ENCODE measurements around the gene LCT. TPM values are rescaled to one million over a fixed set of nuclear protein-coding genes. Genes with fewer than 3 reads are reported as not detected.

The LCT gene
- total RNA-seq, 4 donors from 2014 or later, result 12.6 to 73.5 (median 25.5) TPM

DNA sequence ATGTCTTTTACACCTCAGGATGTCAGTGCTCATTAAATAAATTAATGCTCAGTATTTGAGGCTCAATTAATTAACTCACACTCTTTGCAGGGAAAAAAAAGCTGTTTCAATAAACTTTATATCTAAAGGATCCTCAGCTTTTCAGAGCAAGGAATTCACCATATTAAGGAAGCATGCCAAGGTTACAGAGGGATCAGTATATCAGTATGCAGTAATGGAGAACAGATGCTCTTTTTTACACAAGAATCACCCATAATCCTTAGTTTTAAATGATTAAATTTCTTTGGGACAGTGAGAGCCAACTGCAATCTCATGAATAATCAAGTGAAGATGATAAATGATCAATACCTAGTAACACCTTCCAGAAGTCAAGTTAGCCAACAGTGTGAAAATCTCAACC, 14.9 kb upstream of the LCT start:
- H3K36me3 ChIP-seq, result peaks cover 0 to 20% (median 0%) of the 10 kb centered on the region in 3 donors
- H3K4me3 ChIP-seq, result no peak overlapping the region
- H3K27ac ChIP-seq, result no peak overlapping the region

DNA sequence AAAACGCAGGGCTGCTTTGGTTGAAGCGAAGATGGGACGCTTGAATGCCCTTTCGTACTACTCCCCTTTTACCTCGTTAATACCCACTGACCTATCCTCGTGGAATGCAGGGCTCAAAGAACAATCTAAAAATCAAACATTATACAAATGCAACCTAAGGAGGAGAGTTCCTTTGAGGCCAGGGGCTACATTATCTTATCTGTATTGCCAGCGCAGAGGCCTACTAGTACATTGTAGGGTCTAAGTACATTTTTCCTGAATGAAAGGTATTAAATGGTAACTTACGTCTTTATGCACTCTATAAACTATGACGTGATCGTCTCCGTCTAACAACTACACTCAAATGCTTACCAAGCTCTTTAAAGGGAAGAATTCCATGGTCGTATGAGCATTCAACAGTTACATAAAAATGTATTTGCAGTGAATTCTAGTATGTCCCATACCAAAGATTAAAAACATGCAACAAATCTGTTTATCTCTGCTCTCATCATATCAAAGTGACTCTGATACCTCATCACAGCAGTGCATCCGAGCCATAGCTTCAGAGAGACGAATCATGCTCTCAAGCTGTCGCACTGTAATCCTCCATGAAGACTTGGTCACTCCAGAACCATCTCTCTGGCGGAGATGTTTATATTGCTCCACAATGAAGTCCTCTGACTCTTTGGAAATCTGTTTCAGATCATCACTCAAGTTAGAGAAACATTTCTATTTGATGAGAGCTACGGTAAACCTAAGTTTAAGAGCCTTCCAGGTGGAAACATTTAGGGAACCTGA, 14.1 kb upstream of the LCT start:
- Histone ChIP-seq H3K4me1 (no peaks in the 10 kb centered on the region), H3K4me3 (no peak overlapping the region), H3K36me3 (peaks cover 0 to 20% (median 0%) of the 10 kb centered on the region in 3 donors), H3K27ac (no peak overlapping the region), H3K9me3 (no peaks in the 10 kb centered on the region), H3K27me3 (no peaks in the 10 kb centered on the region)
- DNase-seq, result no peak
- TF ChIP-seq POLR2A (IDR thresholded peaks at IDR 0.05), result no peak
- TF ChIP-seq, protein P1, sequence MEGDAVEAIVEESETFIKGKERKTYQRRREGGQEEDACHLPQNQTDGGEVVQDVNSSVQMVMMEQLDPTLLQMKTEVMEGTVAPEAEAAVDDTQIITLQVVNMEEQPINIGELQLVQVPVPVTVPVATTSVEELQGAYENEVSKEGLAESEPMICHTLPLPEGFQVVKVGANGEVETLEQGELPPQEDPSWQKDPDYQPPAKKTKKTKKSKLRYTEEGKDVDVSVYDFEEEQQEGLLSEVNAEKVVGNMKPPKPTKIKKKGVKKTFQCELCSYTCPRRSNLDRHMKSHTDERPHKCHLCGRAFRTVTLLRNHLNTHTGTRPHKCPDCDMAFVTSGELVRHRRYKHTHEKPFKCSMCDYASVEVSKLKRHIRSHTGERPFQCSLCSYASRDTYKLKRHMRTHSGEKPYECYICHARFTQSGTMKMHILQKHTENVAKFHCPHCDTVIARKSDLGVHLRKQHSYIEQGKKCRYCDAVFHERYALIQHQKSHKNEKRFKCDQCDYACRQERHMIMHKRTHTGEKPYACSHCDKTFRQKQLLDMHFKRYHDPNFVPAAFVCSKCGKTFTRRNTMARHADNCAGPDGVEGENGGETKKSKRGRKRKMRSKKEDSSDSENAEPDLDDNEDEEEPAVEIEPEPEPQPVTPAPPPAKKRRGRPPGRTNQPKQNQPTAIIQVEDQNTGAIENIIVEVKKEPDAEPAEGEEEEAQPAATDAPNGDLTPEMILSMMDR (IDR thresholded peaks at IDR 0.05), result no peak

More for the DNA sequence above, 14.9 kb upstream of the LCT start:
- Histone ChIP-seq H3K9me3 (no peaks in the 10 kb centered on the region), H3K27me3 (no peaks in the 10 kb centered on the region), H3K4me1 (no peaks in the 10 kb centered on the region)
- DNase-seq, result no peak
- no peak for TF ChIP-seq POLR2A (IDR thresholded peaks at IDR 0.05)
- TF ChIP-seq, protein P1 (IDR thresholded peaks at IDR 0.05), result no peak

DNA sequence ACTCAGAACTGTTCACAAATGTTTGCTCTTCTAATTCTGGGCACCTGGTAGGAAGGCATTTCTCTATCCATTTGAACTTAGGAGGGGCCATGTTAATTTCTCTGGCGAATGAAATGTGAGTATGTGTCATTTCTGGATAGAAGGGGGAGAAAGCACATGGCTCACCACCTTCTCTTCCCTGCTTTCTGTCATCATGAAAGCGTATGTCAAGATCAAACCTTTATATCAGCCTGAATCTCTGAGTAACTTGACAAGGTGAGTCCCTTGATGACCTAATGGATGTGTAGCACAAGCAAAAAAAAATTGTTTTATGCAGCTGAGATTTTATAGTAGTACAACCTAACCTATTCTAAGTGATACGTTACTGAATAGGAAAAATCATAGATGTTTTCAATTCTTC, 12.1 kb upstream of the LCT start:
- DNase-seq, result no peak
- TF ChIP-seq, protein P1 (IDR thresholded peaks at IDR 0.05), result no peak
- TF ChIP-seq POLR2A (IDR thresholded peaks at IDR 0.05), result no peak
- Histone ChIP-seq H3K9me3 (no peaks in the 10 kb centered on the region), H3K27me3 (no peaks in the 10 kb centered on the region), H3K4me3 (no peak overlapping the region), H3K27ac (no peak overlapping the region), H3K4me1 (no peaks in the 10 kb centered on the region), H3K36me3 (peaks cover 0 to 18% (median 0%) of the 10 kb centered on the region in 3 donors)

DNA sequence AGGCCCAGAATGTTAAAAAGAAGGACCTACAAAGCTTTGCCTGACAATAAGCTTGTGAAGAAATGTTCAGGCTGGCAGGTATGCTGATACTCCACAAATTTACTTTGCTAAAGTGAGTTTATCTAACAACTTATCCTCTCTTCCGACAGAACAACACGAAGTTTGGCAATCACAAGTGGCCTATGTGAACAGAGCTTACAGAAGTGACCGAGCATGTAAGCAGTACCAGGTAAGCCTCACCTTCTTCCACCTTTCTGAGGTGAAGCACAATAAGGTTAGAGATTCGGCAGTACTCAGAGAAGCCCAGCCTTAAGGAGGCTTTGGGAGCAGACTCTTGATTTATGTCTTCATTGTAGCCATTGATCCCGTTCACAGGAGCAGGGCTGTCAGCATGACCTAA, 9.0 kb upstream of the LCT start:
- Histone ChIP-seq H3K27ac (no peak overlapping the region), H3K4me3 (no peak overlapping the region), H3K36me3 (peaks cover 0 to 18% (median 0%) of the 10 kb centered on the region in 3 donors), H3K27me3 (no peaks in the 10 kb centered on the region), H3K4me1 (no peaks in the 10 kb centered on the region), H3K9me3 (no peaks in the 10 kb centered on the region)
- TF ChIP-seq, protein P1 (IDR thresholded peaks at IDR 0.05), result no peak
- no peak for TF ChIP-seq POLR2A (IDR thresholded peaks at IDR 0.05)
- DNase-seq, result no peak

DNA sequence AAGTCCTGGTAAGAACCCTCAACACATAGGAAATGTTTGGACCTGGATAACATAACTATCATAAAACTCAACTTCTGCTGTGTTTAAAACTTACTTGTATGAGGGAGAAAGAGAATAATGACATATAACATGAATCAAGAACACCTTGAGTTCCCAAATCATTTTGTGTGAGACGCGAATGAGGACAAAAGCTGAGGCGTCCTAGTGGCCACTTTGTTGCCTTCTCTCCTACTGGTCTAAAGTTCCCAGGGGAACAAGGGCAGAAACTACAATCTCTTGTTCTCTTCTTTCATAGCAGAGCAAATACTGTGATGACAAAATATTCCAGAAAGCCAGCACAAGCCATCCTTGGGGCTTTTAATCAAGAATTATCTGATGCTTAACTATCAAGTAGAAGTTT, 8.3 kb upstream of the LCT start:
- no peak for TF ChIP-seq POLR2A (IDR thresholded peaks at IDR 0.05)
- TF ChIP-seq, protein P1 (IDR thresholded peaks at IDR 0.05), result no peak
- Histone ChIP-seq H3K27me3 (no peaks in the 10 kb centered on the region), H3K27ac (no peak overlapping the region), H3K36me3 (peaks cover 0 to 18% (median 0%) of the 10 kb centered on the region in 3 donors), H3K9me3 (no peaks in the 10 kb centered on the region), H3K4me3 (no peak overlapping the region), H3K4me1 (peaks cover 0 to 4% (median 0%) of the 10 kb centered on the region in 4 donors)
- DNase-seq, result no peak
